Measurements from ENCODE around the gene WWOX.

- TF ChIP-seq EZH2 (IDR thresholded peaks at IDR 0.05; ENCODE audit: borderline replicate concordance, insufficient read depth, low read depth, low read length, poor library complexity, severe bottlenecking) (no peak), CTCF (IDR thresholded peaks at IDR 0.05) (no peak)
Observed at GRCh38 chr16:79128706-79129105, 1029.3 kb downstream of the WWOX start.
